ENCODE measurements around the gene WFDC6.

Gene WFDC6

GRCh38 chr20:45508068-45508886 lies 31.0 kb downstream of the WFDC6 start:
- Histone ChIP-seq H3K4me2 (ENCODE audit: low read depth, low read length, poor library complexity, severe bottlenecking) (no peak overlapping the region), H3K4me3 (ENCODE audit: low read length, poor library complexity, severe bottlenecking) (no peak overlapping the region), H3K9ac (ENCODE audit: low read depth, low read length, poor library complexity, severe bottlenecking) (no peak overlapping the region), H3F3A (ENCODE audit: low read depth) (no peaks in the 10 kb centered on the region), H4K20me1 (ENCODE audit: insufficient read depth, low read length, poor library complexity, severe bottlenecking) (no peaks in the 10 kb centered on the region), H3K9me3 (ENCODE audit: insufficient read depth, low read depth, low read length) (no peaks in the 10 kb centered on the region), H3K27me3 (ENCODE audit: insufficient read depth, low read length, poor library complexity, severe bottlenecking) (no peaks in the 10 kb centered on the region), H2AFZ (ENCODE audit: low read length) (no peak overlapping the region), H3K79me2 (ENCODE audit: insufficient read depth, low read length) (no peaks in the 10 kb centered on the region), H3K36me3 (ENCODE audit: insufficient read depth, low read length) (no peaks in the 10 kb centered on the region), H3K9me2 (replicated peaks; ENCODE audit: low read depth, low read length) (no peaks in the 10 kb centered on the region), H3K4me1 (ENCODE audit: insufficient read depth, low read length, poor library complexity, severe bottlenecking) (no peaks in the 10 kb centered on the region)
- no peak for TF ChIP-seq EZH2phosphoT487 (IDR thresholded peaks at IDR 0.05; ENCODE audit: borderline replicate concordance)
- TF ChIP-seq, protein P1, sequence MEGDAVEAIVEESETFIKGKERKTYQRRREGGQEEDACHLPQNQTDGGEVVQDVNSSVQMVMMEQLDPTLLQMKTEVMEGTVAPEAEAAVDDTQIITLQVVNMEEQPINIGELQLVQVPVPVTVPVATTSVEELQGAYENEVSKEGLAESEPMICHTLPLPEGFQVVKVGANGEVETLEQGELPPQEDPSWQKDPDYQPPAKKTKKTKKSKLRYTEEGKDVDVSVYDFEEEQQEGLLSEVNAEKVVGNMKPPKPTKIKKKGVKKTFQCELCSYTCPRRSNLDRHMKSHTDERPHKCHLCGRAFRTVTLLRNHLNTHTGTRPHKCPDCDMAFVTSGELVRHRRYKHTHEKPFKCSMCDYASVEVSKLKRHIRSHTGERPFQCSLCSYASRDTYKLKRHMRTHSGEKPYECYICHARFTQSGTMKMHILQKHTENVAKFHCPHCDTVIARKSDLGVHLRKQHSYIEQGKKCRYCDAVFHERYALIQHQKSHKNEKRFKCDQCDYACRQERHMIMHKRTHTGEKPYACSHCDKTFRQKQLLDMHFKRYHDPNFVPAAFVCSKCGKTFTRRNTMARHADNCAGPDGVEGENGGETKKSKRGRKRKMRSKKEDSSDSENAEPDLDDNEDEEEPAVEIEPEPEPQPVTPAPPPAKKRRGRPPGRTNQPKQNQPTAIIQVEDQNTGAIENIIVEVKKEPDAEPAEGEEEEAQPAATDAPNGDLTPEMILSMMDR (conservative IDR thresholded peaks at IDR 0.05; ENCODE audit: low read length): no peak

GRCh38 chr20:45507011-45507820 lies 32.1 kb downstream of the WFDC6 start:
- Histone ChIP-seq H3K27me3 (ENCODE audit: insufficient read depth, low read length, poor library complexity, severe bottlenecking) (no peaks in the 10 kb centered on the region), H2AFZ (ENCODE audit: low read length) (no peak overlapping the region), H3K9me2 (replicated peaks; ENCODE audit: low read depth, low read length) (no peaks in the 10 kb centered on the region), H3K4me2 (ENCODE audit: low read depth, low read length, poor library complexity, severe bottlenecking) (no peak overlapping the region), H3F3A (ENCODE audit: low read depth) (no peaks in the 10 kb centered on the region), H3K9ac (ENCODE audit: low read depth, low read length, poor library complexity, severe bottlenecking) (no peak overlapping the region), H3K4me3 (ENCODE audit: low read length, poor library complexity, severe bottlenecking) (no peak overlapping the region), H3K36me3 (ENCODE audit: insufficient read depth, low read length) (no peaks in the 10 kb centered on the region), H3K79me2 (ENCODE audit: insufficient read depth, low read length) (no peaks in the 10 kb centered on the region), H3K9me3 (ENCODE audit: insufficient read depth, low read depth, low read length) (no peaks in the 10 kb centered on the region), H3K4me1 (ENCODE audit: insufficient read depth, low read length, poor library complexity, severe bottlenecking) (no peaks in the 10 kb centered on the region), H4K20me1 (ENCODE audit: insufficient read depth, low read length, poor library complexity, severe bottlenecking) (no peaks in the 10 kb centered on the region)
- no peak for TF ChIP-seq EZH2phosphoT487 (IDR thresholded peaks at IDR 0.05; ENCODE audit: borderline replicate concordance)
- TF ChIP-seq, protein P1 (conservative IDR thresholded peaks at IDR 0.05; ENCODE audit: low read length): no peak

- Histone ChIP-seq H3K79me2 (ENCODE audit: insufficient read depth, low read length) (no peaks in the 10 kb centered on the region), H3F3A (ENCODE audit: low read depth) (no peaks in the 10 kb centered on the region), H4K20me1 (ENCODE audit: insufficient read depth, low read length, poor library complexity, severe bottlenecking) (no peaks in the 10 kb centered on the region), H3K4me1 (ENCODE audit: insufficient read depth, low read length, poor library complexity, severe bottlenecking) (no peaks in the 10 kb centered on the region), H3K36me3 (ENCODE audit: insufficient read depth, low read length) (no peaks in the 10 kb centered on the region), H3K9ac (ENCODE audit: low read depth, low read length, poor library complexity, severe bottlenecking) (no peak overlapping the region), H3K9me3 (ENCODE audit: insufficient read depth, low read depth, low read length) (no peaks in the 10 kb centered on the region), H3K4me3 (ENCODE audit: low read length, poor library complexity, severe bottlenecking) (no peak overlapping the region), H2AFZ (ENCODE audit: low read length) (no peak overlapping the region), H3K9me2 (replicated peaks; ENCODE audit: low read depth, low read length) (no peaks in the 10 kb centered on the region), H3K27me3 (ENCODE audit: insufficient read depth, low read length, poor library complexity, severe bottlenecking) (no peaks in the 10 kb centered on the region), H3K4me2 (ENCODE audit: low read depth, low read length, poor library complexity, severe bottlenecking) (no peak overlapping the region)
- TF ChIP-seq, protein P1 (conservative IDR thresholded peaks at IDR 0.05; ENCODE audit: low read length): no peak
- TF ChIP-seq EZH2phosphoT487 (IDR thresholded peaks at IDR 0.05; ENCODE audit: borderline replicate concordance): no peak
These were observed 32.9 kb downstream of the WFDC6 start for GRCh38 chr20:45506398-45506797.
